T-cell (primary cell): ENCODE measurements around the gene RAPGEF2. TPM values are rescaled to one million over a fixed set of nuclear protein-coding genes. Genes with fewer than 3 reads are reported as not detected.

Experiments
- ATAC-seq, 4 experiments: fragments of 200-7000 bp in 3 of 4; fragments of 150-1000 bp in 1 of 4; cut with Tn5 transposase; replicated peaks in 1 of 4; 1 replicate in 3 of 4; 2 replicates in 1 of 4; pipeline ENCODE4 v1.10.0; 2021; ENCODE audit warnings: moderate library complexity in 3 of 4, mild to moderate bottlenecking in 2 of 4, moderate number of reproducible peaks in 1 of 4
- CTCF ChIA-PET, 2 donors: fragments of 300-600 bp; sonication (Branson Sonifier 250); formaldehyde crosslinking; loops; one replicate each; lab custom pipeline; 2022; ENCODE audit warnings: antibody characterized with exemption in 2 of 2; lab: Charles Lee
- POLR2A ChIA-PET, 2 donors: fragments of 300-600 bp; sonication (Branson Sonifier 250); formaldehyde crosslinking; loops; one replicate each; lab custom pipeline; 2022; ENCODE audit warnings: antibody characterized with exemption in 2 of 2; lab: Charles Lee
- DNase-seq, 35 experiments: peaks; one replicate each; pipeline versions ENCODE4 v3.0.0 to v3.0.0-alpha.2; 2013 to 2023
- H3K27ac ChIP-seq: one replicate; pipeline ENCODE4 v1.5.1; 2013; ENCODE audit warnings: low read length
- H3K27me3 ChIP-seq, 2 experiments: replicated peaks in 1 of 2; 1 replicate in 1 of 2; 2 replicates in 1 of 2; pipeline versions ENCODE4 v1.6.1 to v1.7.0; 2013; ENCODE audit warnings: low read length in 1 of 2, mixed read lengths in 1 of 2; ENCODE audit not compliant: control insufficient read depth in 2 of 2, insufficient read depth in 2 of 2; ENCODE audit errors: extremely low read depth in 1 of 2
- H3K36me3 ChIP-seq, 2 donors: 1 replicate in 1 of 2; 2 replicates in 1 of 2; pipeline versions ENCODE4 v1.6.1 to v1.7.0; 2013; ENCODE audit warnings: low read length in 1 of 2; ENCODE audit not compliant: control insufficient read depth in 2 of 2, insufficient read depth in 1 of 2; ENCODE audit errors: extremely low read depth in 1 of 2
- H3K4me1 ChIP-seq, 2 experiments: 1 replicate in 1 of 2; 2 replicates in 1 of 2; pipeline versions ENCODE4 v1.6.1 to v1.7.0; 2013; ENCODE audit warnings: low read length in 2 of 2, mixed read lengths in 1 of 2; ENCODE audit not compliant: insufficient read depth in 2 of 2, control insufficient read depth in 1 of 2; ENCODE audit errors: extremely low read depth in 1 of 2
- H3K4me3 ChIP-seq, 2 donors: 1 replicate in 1 of 2; 2 replicates in 1 of 2; pipeline versions ENCODE4 v1.5.1 to v1.7.0; 2013; ENCODE audit warnings: mild to moderate bottlenecking in 2 of 2, low read length in 1 of 2, moderate library complexity in 1 of 2; ENCODE audit not compliant: control insufficient read depth in 1 of 2; ENCODE audit errors: extremely low read depth in 1 of 2
- H3K9me3 ChIP-seq: 2 replicates; pipeline ENCODE4 v1.7.0; 2013
- H3K27ac Mint-ChIP-seq, 2 donors: one replicate each; pipeline ENCODE4 v1.8.0; 2020 to 2021; ENCODE audit warnings: mild to moderate bottlenecking in 2 of 2, mixed read lengths in 2 of 2
- H3K27me3 Mint-ChIP-seq, 2 donors: one replicate each; pipeline ENCODE4 v1.8.0; 2021 to 2022; ENCODE audit warnings: mixed read lengths in 2 of 2
- H3K36me3 Mint-ChIP-seq: one replicate; pipeline ENCODE4 v1.8.0; 2021; ENCODE audit warnings: mixed read lengths
- H3K4me1 Mint-ChIP-seq, 3 donors: one replicate each; pipeline ENCODE4 v1.8.0; 2020 to 2022; ENCODE audit warnings: mixed read lengths in 3 of 3, mild to moderate bottlenecking in 1 of 3
- H3K4me3 Mint-ChIP-seq, 3 donors: one replicate each; pipeline ENCODE4 v1.8.0; 2020 to 2022; ENCODE audit warnings: mild to moderate bottlenecking in 3 of 3, mixed read lengths in 3 of 3, moderate library complexity in 3 of 3
- H3K9me3 Mint-ChIP-seq, 3 donors: one replicate each; pipeline ENCODE4 v1.8.0; 2020 to 2022; ENCODE audit warnings: mixed read lengths in 3 of 3
- WGBS: methylation state at CpG from one replicate; pipeline ENCODE4 v1.1.5; 2013; ENCODE audit warnings: missing lambda C conversion rate; ENCODE audit not compliant: insufficient coverage; 5-methylcytosine and 5-hydroxymethylcytosine counted together
- total RNA-seq, 35 experiments: library from RNA in 6 of 35; stranded (reverse) in 6 of 35; fragments of 120-200 nt in 1 of 35; gene quantifications; one replicate each; pipeline versions ENCODE4 v1.2.1 to v1.2.4 and lab custom pipeline; 2013 to 2026

Gene RAPGEF2
- total RNA-seq, 5 donors from 2014 or later (not counting 1 experiment from before 2014, with no cell fraction given) = 16.8 to 28.5 (median 26.4) TPM

DNA sequence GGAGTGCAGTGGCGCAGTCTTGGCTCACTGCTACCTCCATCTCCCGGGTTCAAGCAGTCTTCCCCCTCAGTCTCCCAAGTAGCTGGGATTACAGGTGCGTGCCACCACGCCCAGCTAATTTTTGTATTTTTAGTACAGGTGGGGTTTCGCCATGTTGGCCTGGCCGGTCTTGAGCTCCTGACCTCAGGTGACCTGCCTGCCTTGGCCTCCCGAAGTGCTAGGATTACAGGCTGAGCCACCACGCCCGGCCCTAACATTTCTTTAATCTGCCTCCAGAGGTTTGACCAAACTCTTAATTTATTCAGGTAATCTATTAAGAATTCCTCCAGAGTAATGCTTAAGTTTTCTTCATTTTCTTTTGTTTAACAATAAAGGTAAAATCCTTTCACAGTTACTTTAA lies 171.0 kb downstream of the RAPGEF2 start:
- no peak overlapping the region for H3K4me3 Mint-ChIP-seq
- H3K4me1 Mint-ChIP-seq = peaks cover 14 to 19% (median 16%) of the 10 kb centered on the region in 3 donors
- H3K4me3 ChIP-seq = no peak overlapping the region
- no peaks in the 10 kb centered on the region for H3K9me3 ChIP-seq
- no peak overlapping the region for H3K27ac ChIP-seq
- H3K36me3 Mint-ChIP-seq = peaks cover 6% of the 10 kb centered on the region
- no peak overlapping the region for H3K27ac Mint-ChIP-seq
- no peaks in the 10 kb centered on the region for H3K27me3 Mint-ChIP-seq
- DNase-seq (no peak), ATAC-seq (no peak)
- WGBS = 100% methylated on average over 3 of the region's 9 CpGs
- no peaks in the 10 kb centered on the region for H3K9me3 Mint-ChIP-seq
- H3K4me1 ChIP-seq = peaks cover 0 to 5% of the 10 kb centered on the region in 2 experiments
- no peaks in the 10 kb centered on the region for H3K27me3 ChIP-seq
- ChIA-PET CTCF (interaction anchor here in 1 of 2 donors (0.5 kb wide), 1 partner anchor 620 kb away, joined by 3 read pairs; no protein-coding TSS in a partner anchor), POLR2A (no interaction called here)
- H3K36me3 ChIP-seq = no peaks in the 10 kb centered on the region

DNA sequence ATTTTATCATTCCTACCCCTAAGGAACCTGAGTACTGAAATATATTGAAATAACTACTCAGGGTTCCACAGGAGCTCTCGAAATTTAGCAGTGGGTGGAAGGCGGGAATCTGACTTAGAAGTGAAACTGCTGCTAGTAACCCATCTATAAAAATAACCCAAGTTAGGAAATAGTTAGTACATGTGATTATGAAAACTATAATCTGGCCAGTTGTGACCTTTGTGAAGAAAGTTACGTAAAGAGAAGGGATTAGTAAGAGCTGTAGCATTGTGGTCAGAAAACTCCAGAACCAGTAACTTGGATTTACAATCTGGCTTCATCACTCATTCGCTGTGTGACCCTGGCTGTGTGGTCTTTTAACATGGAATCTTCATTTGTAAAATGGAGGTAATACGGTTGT lies 175.5 kb downstream of the RAPGEF2 start:
- Mint-ChIP-seq H3K36me3 (peaks cover 17% of the 10 kb centered on the region), H3K27me3 (no peaks in the 10 kb centered on the region), H3K9me3 (no peaks in the 10 kb centered on the region), H3K4me3 (no peak overlapping the region), H3K27ac (no peak overlapping the region), H3K4me1 (peaks cover 0 to 3% (median 0%) of the 10 kb centered on the region in 3 donors)
- POLR2A ChIA-PET = no interaction called here
- peaks cover 0 to 2% of the 10 kb centered on the region in 2 experiments for H3K4me1 ChIP-seq
- DNase-seq (no peak), ATAC-seq (no peak)
- H3K4me3 ChIP-seq = no peak overlapping the region
- H3K27ac ChIP-seq = no peak overlapping the region
- H3K36me3 ChIP-seq = no peaks in the 10 kb centered on the region
- H3K27me3 ChIP-seq = no peaks in the 10 kb centered on the region
- WGBS = 57% methylated on average over 1 of the region's 5 CpGs
- H3K9me3 ChIP-seq = no peaks in the 10 kb centered on the region
- CTCF ChIA-PET = no interaction called here

DNA sequence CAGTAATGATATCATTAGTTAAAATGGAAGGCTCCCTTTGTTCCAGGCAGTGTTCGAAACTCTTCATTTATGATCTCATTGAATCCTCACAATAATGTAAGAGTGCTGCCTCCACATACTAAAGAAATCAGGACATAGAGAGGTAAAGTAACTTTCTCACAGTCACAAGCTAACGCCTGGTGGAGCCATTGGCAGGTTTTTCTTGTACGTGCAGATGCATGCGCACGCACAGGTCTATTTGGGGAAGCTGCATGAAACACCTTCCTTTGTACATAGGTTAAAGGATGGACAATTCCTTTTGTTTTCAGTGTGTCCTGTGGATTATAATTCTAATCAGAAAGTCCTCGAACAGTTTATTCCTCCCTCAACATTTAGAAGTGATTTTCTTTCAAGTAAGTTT lies 176.2 kb downstream of the RAPGEF2 start:
- ChIA-PET POLR2A (no interaction called here), CTCF (no interaction called here)
- Mint-ChIP-seq H3K4me3 (no peak overlapping the region), H3K36me3 (peaks cover 17% of the 10 kb centered on the region), H3K9me3 (no peaks in the 10 kb centered on the region), H3K4me1 (peaks cover 0 to 3% (median 0%) of the 10 kb centered on the region in 3 donors), H3K27ac (no peak overlapping the region), H3K27me3 (no peaks in the 10 kb centered on the region)
- Histone ChIP-seq H3K36me3 (no peaks in the 10 kb centered on the region), H3K9me3 (no peaks in the 10 kb centered on the region), H3K27ac (no peak overlapping the region), H3K4me3 (no peak overlapping the region), H3K4me1 (peaks cover 0 to 2% of the 10 kb centered on the region in 2 experiments), H3K27me3 (no peaks in the 10 kb centered on the region)
- no CpG with 5 or more reads among the region's 6 CpGs for WGBS
- DNase-seq = no peak
- ATAC-seq = no peak

DNA sequence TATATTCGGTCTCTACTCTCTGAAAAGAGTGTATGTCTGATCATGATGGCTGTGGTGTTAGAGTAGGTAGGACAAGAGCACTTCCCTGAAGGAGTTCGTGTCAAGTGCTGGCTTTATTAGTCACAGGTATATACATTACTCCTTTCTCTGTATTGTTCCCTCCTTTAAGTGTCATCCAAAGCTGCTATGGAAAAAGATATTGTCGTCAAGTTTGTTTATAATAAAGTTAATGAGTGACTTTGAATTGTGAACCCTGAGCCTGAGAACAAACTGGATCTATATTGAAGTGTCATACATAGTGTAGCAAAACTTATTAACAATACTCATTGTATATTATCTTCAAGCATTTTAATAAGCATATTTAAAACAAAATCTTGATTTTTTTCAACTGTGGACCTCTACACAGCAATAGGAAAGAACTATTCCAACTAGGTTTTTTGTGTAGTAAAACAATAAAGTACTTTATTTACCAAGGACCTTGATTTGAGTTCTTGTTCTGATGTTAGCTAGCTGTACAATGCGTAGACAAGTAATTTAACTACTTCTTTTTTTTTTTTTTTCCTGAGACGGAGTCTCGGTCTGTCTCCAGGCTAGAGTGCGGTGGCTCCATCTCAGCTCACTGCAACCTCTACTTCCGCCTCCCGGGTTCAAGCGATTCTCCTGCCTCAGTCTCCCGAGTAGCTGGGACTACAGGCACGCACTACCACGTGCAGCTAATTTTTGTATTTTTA lies 177.7 kb downstream of the RAPGEF2 start:
- H3K4me1 Mint-ChIP-seq = peaks cover 0 to 3% (median 0%) of the 10 kb centered on the region in 3 donors
- H3K9me3 Mint-ChIP-seq = no peaks in the 10 kb centered on the region
- Histone ChIP-seq H3K27ac (no peak overlapping the region), H3K4me1 (peaks cover 0 to 2% of the 10 kb centered on the region in 2 experiments), H3K36me3 (no peaks in the 10 kb centered on the region), H3K4me3 (no peak overlapping the region), H3K27me3 (no peaks in the 10 kb centered on the region), H3K9me3 (no peaks in the 10 kb centered on the region)
- ChIA-PET CTCF (interaction anchor here in 1 of 2 donors (0.6 kb wide), 1 partner anchor 76 kb away, joined by 3 read pairs; no protein-coding TSS in a partner anchor), POLR2A (no interaction called here)
- no peak for DNase-seq
- H3K4me3 Mint-ChIP-seq = no peak overlapping the region
- H3K36me3 Mint-ChIP-seq = peaks cover 17% of the 10 kb centered on the region
- no peaks in the 10 kb centered on the region for H3K27me3 Mint-ChIP-seq
- WGBS = 100% methylated on average over 7 of the region's 13 CpGs
- no peak overlapping the region for H3K27ac Mint-ChIP-seq
- ATAC-seq = no peak

DNA sequence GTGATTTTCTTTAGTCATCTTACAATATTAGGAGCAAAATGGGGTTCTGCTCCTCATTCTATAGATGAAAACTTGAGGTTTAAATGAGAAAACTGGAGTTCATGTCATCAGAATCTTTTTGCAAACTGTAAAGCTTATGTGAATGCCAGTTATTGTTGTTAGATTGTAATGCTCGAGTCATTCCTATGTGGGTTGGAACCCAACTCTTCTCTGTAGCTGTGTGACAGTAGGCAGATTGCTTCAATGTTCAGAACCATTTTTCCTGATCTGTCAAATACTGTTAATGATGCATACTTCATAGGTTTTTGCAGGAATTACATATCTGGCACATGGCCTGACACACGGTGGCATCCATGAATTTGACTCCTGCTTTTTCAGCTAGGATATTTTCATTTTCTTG lies 178.9 kb downstream of the RAPGEF2 start:
- Mint-ChIP-seq H3K4me3 (no peak overlapping the region), H3K36me3 (peaks cover 26% of the 10 kb centered on the region), H3K27ac (no peak overlapping the region), H3K4me1 (peaks cover 0 to 5% (median 0%) of the 10 kb centered on the region in 3 donors), H3K27me3 (no peaks in the 10 kb centered on the region), H3K9me3 (no peaks in the 10 kb centered on the region)
- no peaks in the 10 kb centered on the region for H3K36me3 ChIP-seq
- 100% methylated on average over 1 of the region's 2 CpGs for WGBS
- no peak overlapping the region for H3K4me3 ChIP-seq
- ATAC-seq (no peak), DNase-seq (no peak)
- no peaks in the 10 kb centered on the region for H3K9me3 ChIP-seq
- H3K27me3 ChIP-seq = no peaks in the 10 kb centered on the region
- no peak overlapping the region for H3K27ac ChIP-seq
- ChIA-PET POLR2A (interaction anchor here in 1 of 2 donors (0.6 kb wide), 1 partner anchor 233 kb away, joined by 3 read pairs; no protein-coding TSS in a partner anchor), CTCF (interaction anchor here in 1 of 2 donors (1.0 kb wide), 1 partner anchor 144 kb away, joined by 3 read pairs; no protein-coding TSS in a partner anchor)
- peaks cover 0 to 2% of the 10 kb centered on the region in 2 experiments for H3K4me1 ChIP-seq

DNA sequence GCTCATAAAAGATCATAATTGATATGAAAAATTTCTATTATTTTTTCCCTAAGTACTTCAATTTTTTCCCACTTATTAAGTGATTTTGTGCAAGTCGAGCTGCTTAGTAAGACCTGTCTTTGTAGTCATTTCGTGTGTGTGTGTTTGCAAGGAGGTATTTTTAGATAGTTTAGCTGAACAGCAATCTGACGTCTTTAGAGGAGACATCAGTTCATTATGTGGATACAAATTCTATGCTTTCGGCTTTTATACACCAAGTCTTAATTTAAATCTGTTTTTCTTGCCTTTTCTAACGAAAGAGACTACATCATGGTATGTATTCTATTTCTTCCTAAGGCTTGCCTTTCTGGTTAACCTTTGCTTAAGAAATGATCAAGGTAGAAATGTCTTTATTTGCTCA lies 179.4 kb downstream of the RAPGEF2 start:
- DNase-seq (no peak), ATAC-seq (no peak)
- Mint-ChIP-seq H3K4me3 (no peak overlapping the region), H3K27ac (no peak overlapping the region), H3K9me3 (no peaks in the 10 kb centered on the region), H3K36me3 (peaks cover 27% of the 10 kb centered on the region), H3K4me1 (peaks cover 0 to 5% (median 0%) of the 10 kb centered on the region in 3 donors), H3K27me3 (no peaks in the 10 kb centered on the region)
- ChIA-PET POLR2A (no interaction called here), CTCF (interaction anchor here in 1 of 2 donors (1.0 kb wide), 1 partner anchor 143 kb away, joined by 3 read pairs; no protein-coding TSS in a partner anchor)
- Histone ChIP-seq H3K9me3 (no peaks in the 10 kb centered on the region), H3K36me3 (no peaks in the 10 kb centered on the region), H3K27ac (no peak overlapping the region), H3K4me1 (peaks cover 0 to 2% of the 10 kb centered on the region in 2 experiments), H3K27me3 (no peaks in the 10 kb centered on the region), H3K4me3 (no peak overlapping the region)
- no CpG with 5 or more reads among the region's 5 CpGs for WGBS
